Epidermal melanocyte (primary cell): ENCODE measurements around the gene ENG.
"Not testable (repeated sequence)": the region's sequence is repeated elsewhere in the genome, so short reads cannot be mapped to it uniquely, and the experiment has no call there.

Experiments used
- DNase-seq: peaks from one replicate; pipeline ENCODE4 v3.0.0; 2011; ENCODE audit warnings: low spot score; ENCODE audit not compliant: insufficient read length

ENG gene

GRCh38 chr9:127854184-127854806, at the start of gene ENG:
TSS of gene ENG (minus strand) at chr9:127854658. CDS start at chr9:127854355, 303 bp downstream.
- DNase-seq: peak; percentile 63

GRCh38 chr9:127903557-127904475, 49.4 kb upstream of the ENG start:
- DNase-seq: no peak

DNA sequence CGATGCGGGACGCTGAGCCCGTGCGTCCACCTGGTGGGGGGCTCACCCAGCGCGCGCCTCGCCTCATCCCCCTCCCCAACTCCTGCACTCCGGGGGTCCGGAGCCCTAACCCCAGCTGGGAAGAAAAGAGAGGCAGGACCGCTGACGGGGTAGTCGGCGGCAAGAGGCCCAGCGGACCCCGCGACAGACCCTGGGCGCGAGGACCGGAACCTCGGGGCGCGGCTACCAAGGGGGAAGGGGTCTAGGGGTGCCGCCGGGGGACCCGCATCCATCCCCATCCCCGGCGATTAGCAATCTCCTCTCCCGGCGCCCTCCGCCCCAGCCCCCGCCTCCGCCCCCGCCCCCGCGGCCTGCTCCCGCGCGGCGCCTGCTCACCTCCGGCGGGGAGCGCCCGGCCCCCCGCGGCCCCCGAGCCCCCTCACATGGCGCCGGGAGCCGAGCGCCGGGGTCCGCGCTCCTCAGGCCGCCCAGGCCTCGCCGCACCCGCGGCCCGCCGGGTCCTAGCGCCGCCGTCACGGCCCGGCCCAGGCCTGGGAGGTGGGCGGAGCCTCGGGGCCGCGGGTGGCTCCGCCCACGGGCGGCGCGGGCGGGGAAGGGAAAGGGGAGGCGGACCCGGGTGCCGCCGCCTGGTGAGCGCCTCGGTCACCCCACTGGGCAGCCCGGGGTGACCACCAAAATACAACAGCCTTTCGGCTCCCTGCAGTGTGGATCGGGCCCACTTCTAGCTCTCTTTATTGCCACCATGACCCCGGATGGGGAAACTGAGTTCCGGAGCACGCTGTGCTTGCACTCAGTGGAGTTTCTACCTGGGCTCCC, 44.9 kb upstream of the ENG start, which contains the start of gene ST6GALNAC6:
TSS of gene ST6GALNAC6 (minus strand) at position 476 of the 816 bp plus-strand sequence. CDS start 1,622 bp downstream, outside the sequence.
- DNase-seq: peak; percentile 64

GRCh38 chr9:127898433-127899127, 44.1 kb upstream of the ENG start:
- DNase-seq: no peak

DNA sequence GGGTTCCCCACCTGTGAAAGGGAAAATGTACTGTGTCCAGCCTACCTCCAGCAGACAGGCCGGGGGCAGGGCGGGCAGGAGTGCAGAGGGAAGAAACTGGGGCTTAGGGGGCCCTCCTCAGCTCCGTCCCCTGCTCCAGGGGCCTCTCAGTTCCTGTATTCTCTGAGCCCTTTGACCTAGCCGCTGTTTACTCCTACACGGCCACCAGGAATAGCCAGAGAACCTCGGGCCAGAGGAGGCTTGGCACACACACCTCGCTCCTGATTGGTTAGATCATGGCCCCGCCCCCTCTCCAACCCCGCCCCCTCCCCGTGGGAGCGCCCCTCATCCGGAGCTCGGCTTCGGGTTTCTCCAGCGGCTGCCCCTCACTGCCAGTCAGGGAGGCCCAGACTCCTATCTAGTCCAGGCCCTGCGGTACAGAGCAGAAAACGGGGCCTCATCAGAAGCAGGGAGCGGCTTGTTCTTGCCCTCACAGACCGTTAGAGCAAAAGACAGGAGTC, 42.8 kb upstream of the ENG start:
- peak; percentile 81 for DNase-seq

GRCh38 chr9:127896395-127897192, 42.1 kb upstream of the ENG start:
- no peak for DNase-seq

- DNase-seq: no peak
Observed at GRCh38 chr9:127895811-127896210, 41.4 kb upstream of the ENG start.

DNA sequence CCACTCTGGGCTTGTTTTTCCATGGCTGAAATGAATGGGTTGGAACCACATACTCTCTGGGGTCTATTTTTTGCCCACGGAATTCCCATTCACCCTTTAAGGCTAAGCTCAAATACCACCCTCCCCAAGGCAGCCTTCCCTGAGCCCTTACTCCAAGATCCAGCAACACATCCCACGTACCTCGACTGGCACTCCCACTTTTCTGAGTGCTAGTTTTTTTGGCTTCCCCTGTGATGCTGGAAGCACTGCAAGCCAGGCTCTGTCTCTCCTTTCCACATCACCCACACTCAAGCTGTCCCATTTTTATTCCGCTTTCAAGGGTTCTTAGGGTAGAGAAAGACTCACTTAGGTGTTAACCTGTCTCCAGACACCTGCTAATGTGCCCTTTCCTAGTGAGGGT, 38.9 kb upstream of the ENG start:
- no peak for DNase-seq

- DNase-seq: no peak
Observed at GRCh38 chr9:127892831-127893230, 38.4 kb upstream of the ENG start.

DNA sequence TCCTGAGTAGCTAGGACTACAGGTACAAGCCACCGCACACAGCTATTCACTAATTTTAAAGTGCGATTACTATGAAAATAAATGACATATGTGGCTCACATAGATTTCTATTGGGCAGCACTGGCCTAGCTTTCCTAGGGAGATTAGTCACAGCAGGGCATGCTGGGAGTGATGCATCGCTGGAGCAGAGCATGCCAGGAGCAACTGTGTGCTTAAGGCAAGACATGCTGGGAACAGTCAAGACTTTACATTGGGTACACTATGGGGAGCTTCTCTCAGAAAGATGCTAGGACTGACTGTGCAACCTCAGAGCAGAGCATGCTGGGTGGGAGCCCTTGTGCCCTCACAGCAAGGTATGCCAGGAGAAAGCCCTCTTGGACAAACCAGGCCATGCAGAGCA, 35.6 kb upstream of the ENG start:
- DNase-seq: no peak

DNA sequence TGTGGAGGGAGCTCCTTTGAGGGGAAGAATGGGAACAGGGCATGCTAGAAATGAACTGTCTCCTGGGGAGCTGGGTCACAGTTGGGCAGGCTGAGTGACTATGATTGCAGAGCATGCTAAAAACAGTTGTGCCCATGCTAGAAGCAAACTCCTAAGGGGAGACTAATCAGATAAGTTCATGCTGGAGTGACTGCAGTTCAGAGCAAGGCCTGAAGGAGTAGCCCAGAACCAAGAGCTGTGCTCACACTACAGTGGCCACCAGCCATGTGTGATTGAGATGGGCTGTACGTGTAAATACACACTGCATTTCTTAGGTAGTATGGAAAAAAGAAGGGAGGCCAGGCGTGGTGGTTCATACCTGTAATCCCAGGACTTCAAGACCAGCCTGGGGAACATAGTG, 33.3 kb upstream of the ENG start:
- DNase-seq: no peak

DNA sequence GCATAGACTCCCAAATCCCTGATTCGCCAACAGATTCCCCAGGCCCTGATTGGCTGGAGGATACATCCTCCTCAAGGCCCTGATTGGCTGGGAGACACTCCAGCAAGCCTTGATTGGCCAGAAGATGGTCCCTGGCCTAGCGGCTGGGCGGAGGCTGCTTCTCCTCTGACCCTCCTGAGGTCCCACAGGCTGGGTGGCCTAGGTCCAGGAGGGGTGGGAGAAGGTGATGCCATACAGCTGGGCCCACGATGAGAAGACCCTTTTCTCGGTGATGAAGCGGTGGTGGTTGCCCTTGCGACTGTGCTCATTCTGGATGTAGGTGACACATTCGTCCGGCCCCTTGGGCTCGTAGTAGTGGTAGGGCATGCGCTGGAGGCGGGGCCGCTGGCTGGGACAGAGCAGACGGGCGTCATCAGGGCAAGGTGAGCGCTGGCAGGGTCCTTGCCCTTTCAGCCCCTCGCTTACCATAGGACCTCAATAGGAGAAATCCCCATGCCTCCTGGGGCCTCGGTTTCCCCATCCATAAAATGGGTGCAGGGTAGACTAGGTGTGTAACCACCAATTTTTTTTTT, 32.0 kb upstream of the ENG start:
- DNase-seq: no peak

- DNase-seq: no peak
Observed at GRCh38 chr9:127885508-127886281, 31.2 kb upstream of the ENG start.

DNA sequence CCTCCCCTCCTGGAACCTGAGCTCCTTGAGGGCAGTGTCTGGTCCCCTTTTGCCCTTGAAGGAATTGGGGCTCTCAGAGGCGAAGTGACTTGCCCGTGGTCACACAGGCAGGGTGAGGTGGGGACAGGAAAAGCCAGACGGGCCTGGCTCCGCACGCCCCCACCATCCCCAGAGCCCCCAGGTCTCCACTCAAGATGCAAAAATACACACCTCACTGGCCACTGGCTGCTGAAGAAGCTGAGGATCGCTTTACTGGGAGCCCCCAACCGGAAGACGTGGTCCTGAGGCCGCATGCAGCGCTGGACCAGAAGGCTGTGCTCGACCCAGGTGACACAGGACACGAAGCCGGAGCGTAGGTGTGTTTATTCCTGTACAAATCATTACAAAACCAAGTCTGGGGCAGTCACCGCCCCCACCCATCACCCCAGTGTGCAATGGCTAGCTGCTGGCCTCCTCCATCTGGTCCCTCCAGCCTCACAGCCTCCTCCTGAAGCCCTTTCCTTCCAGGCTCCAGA, 30.6 kb upstream of the ENG start:
- DNase-seq: no peak

DNA sequence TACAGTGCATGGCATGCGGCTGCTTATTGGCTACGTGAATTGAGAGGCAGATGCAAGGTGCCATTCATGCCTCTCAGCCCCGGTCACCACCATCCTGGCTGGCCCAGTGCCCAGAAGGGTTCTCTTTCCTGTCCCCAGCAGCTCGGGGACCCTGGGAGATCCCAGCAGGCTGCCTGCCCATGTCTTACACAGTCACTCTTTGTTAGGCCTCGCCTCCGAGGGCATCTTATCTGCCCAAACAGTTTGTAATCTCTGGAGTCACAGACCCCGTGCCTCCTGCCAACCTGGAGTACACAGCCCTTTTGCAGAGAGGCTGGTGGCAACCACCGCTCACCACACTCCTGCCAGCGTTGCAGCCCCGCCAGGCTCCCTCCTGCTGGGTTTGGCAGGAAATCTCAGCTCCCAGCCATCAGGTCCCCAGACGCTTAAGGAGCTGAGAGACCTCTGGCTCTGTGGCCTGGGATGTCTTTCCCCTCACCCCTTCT, 30.0 kb upstream of the ENG start:
- DNase-seq: no peak

- no peak for DNase-seq
Observed at GRCh38 chr9:127883959-127884358, 29.5 kb upstream of the ENG start.

- DNase-seq: not testable (repeated sequence)
Observed at GRCh38 chr9:127881715-127882114, 27.3 kb upstream of the ENG start.

DNA sequence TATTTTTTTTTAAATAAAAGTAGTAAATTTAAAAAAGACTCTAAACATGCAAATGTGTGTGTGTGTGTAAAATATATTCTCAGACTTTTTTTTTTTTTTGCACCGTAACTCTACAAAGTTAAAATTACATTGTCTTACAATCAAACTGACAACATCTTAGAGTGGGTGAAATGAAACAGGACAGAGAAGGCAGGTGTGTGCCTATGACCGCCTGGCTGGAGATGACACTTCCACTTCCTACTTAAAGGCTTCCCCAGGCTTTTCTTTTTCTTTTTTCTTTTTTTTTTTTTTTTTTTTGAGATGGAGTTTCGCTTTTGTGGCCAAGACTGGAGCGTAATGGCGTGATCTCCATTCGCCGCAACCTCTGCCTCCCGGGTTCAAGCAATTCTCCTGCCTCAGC, 25.7 kb upstream of the ENG start:
- DNase-seq: no peak
